Activated naive CD4-positive, alpha-beta T cell treated with anti-CD3 and anti-CD28 coated beads, Interleukin-2, amount 50 U/mL, for 16 hours (primary cell): ENCODE results near the gene GOT1.

Experiments used
- DNase-seq: peaks from one replicate; pipeline ENCODE4 v3.0.0-alpha.2; 2020

Gene GOT1

GRCh38 chr10:99432881-99433280 lies 2.5 kb upstream of the GOT1 start:
- DNase-seq = no peak

GRCh38 chr10:99432047-99432446 lies 1.6 kb upstream of the GOT1 start:
- DNase-seq = no peak

GRCh38 chr10:99431190-99431760 lies 851 bp upstream of the GOT1 start:
- DNase-seq = peak; percentile 11

- DNase-seq = no peak
Measured at GRCh38 chr10:99430116-99430450, 341 bp downstream of the GOT1 start.

GRCh38 chr10:99429517-99430095 lies 818 bp downstream of the GOT1 start:
- no peak for DNase-seq

- DNase-seq = no peak
Measured at GRCh38 chr10:99427566-99428190, 2.7 kb downstream of the GOT1 start.

- DNase-seq = no peak
Measured at GRCh38 chr10:99426689-99427088, 3.7 kb downstream of the GOT1 start.

- DNase-seq = no peak
Measured at GRCh38 chr10:99425204-99425603, 5.2 kb downstream of the GOT1 start.

- DNase-seq = no peak
Measured at GRCh38 chr10:99424656-99425055, 5.8 kb downstream of the GOT1 start.

GRCh38 chr10:99422529-99423096 lies 7.8 kb downstream of the GOT1 start:
- DNase-seq = no peak

- DNase-seq = no peak
Measured at GRCh38 chr10:99421233-99421739, 9.1 kb downstream of the GOT1 start.

- DNase-seq = no peak
Measured at GRCh38 chr10:99419688-99420087, 10.7 kb downstream of the GOT1 start.

- DNase-seq = no peak
Measured at GRCh38 chr10:99418910-99419624, 11.4 kb downstream of the GOT1 start.

GRCh38 chr10:99412099-99412498 lies 18.3 kb downstream of the GOT1 start:
- no peak for DNase-seq

GRCh38 chr10:99411546-99411945 lies 18.9 kb downstream of the GOT1 start:
- no peak for DNase-seq

GRCh38 chr10:99410876-99411275 lies 19.5 kb downstream of the GOT1 start:
- DNase-seq = no peak

GRCh38 chr10:99410146-99410545 lies 20.3 kb downstream of the GOT1 start:
- no peak for DNase-seq

GRCh38 chr10:99406149-99406548 lies 24.3 kb downstream of the GOT1 start:
- DNase-seq = no peak

- no peak for DNase-seq
Measured at GRCh38 chr10:99403674-99404073, 26.8 kb downstream of the GOT1 start.

- DNase-seq = no peak
Measured at GRCh38 chr10:99399664-99400063, 30.8 kb downstream of the GOT1 start.

- no peak for DNase-seq
Measured at GRCh38 chr10:99396471-99396870, 34.0 kb downstream of the GOT1 start.

- DNase-seq = no peak
Measured at GRCh38 chr10:99395750-99396445, 34.5 kb downstream of the GOT1 start.
